Stimulated activated CD4-positive, alpha-beta T cell treated with anti-CD3 and anti-CD28 coated beads, Interleukin-1b, Interleukin-23, amount 100 ng/mL, for 4 hours (primary cell): ENCODE results near the gene ZBTB18.

ENCODE experiments used
- DNase-seq, 2 donors: peaks; one replicate each; pipeline ENCODE4 v3.0.0-alpha.2; 2020; ENCODE audit warnings: low read depth in 2 of 2

Gene ZBTB18

DNA sequence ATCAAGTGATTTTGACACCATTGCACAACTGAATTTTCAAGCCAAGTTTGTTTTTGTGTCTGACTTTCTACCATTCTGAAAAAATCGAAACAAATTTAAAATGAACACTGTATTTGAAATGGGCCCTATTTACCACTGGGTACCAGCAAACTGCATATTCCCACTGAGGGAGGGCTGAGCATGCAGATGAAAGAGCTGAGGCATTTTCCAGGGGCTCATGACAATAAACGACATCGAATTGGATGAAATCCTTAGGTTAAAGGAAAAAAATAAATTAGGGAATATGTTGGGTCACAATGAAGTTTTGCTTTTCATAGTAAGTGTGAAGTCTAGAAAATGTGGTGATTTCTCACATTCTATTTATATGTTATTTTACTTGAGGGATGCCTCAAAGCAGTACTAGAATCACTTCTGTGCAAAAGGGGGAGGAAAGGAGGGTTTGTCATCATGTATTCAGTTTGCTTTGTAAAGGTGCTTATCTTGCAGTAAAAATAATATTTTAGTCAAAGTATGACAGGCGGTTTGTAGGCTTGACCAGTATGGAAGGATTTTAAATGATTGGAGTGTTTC is 11.2 kb downstream of the ZBTB18 start:
- DNase-seq = no peak

GRCh38 chr1:244063498-244063897 is 12.4 kb downstream of the ZBTB18 start:
- DNase-seq = no peak

GRCh38 chr1:244064621-244065020 is 13.5 kb downstream of the ZBTB18 start:
- DNase-seq = no peak

DNA sequence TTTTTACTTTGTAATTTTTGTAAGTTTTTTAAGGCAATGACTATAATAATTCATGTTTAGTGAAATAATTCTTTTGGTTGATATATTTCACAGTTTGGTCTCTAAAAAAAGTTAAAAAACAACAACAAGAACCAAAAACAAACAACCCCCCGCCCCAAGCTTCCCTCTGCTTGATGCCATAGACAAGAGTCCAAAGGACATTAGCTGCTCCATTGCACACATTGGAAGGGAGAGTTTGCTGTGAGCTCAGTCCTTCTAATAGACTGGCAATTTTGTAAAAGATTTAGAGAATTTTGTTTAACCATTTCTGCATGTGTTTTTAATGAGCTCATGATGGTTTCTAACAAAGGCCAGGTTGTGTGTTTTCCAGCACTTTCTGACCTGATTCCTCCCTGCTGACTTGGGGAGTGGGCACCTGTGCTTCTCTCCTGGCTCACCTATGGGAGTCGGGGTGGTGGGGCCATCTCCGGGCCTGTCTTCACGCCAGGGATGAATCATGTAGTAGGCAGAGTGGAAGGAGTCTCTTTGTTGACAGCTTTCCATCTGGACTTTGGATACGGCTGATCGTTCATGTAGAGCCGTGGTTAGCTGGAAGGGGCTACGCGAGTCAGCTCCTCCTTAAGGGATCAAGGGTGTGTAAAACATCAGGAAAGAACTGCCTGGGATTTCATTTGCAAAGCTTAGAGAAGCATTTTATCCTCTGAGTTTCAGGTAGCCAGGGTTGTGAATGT is 14.1 kb downstream of the ZBTB18 start:
- no peak for DNase-seq

GRCh38 chr1:244065960-244066388 is 14.9 kb downstream of the ZBTB18 start:
- no peak for DNase-seq

GRCh38 chr1:244066954-244067716 is 16.1 kb downstream of the ZBTB18 start:
- no peak for DNase-seq

DNA sequence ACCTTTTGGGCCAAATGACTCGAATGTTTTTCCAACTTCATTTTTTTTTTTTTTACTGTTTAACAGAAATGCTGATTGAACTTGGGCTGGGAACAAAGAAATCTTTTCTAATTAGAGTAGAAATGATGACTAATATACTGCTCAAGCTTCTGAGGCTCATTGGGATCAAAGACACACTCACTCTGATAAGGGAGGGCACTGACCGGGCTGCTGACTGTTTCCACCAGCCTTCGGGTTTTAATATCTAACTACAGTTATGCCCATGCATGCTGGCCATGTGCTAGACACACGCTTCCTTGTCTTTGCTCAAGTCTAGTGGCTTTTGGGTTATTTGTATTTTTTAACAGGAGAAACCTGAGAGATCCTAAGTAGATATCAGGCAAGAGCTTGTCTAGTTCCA is 16.8 kb downstream of the ZBTB18 start:
- no peak for DNase-seq

- DNase-seq = no peak
Measured at GRCh38 chr1:244068567-244068966, 17.5 kb downstream of the ZBTB18 start.

GRCh38 chr1:244069326-244069898 is 18.3 kb downstream of the ZBTB18 start:
- no peak for DNase-seq

DNA sequence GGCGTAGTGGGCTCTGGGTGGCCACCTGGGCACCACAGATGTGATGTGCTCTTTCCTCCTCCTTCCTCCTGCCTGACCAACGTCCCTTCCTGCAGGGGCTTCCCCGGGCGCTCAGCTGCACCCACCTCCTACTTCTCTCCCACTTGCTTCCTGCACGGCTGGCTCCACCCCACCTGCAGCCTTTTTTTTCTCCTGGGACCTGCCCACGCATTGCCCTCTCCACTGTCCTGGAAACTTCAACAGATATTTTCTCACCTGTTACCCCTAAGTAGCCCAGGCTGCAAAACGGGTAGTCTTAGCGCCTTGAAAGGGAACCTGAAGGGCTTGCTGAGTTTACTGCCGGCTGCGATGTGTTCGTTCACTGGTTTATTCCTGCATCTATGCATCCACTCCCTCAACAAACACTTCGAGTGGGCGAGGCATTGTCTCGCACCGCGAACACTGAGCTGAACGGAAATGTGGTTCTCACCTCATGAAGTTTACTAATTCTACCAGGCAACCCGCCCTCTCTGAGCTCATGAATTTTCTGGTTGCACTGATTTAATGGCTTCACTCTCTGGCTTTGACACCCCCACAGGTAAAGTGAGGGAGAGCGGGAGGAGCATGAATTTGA is 23.6 kb downstream of the ZBTB18 start:
- peak in 1 of 2 donors; percentile 56 for DNase-seq

GRCh38 chr1:244075247-244075722 is 24.2 kb downstream of the ZBTB18 start:
- DNase-seq = no peak

- no peak for DNase-seq
Measured at GRCh38 chr1:244076740-244077139, 25.7 kb downstream of the ZBTB18 start.

- no peak for DNase-seq
Measured at GRCh38 chr1:244077473-244078220, 26.6 kb downstream of the ZBTB18 start.

DNA sequence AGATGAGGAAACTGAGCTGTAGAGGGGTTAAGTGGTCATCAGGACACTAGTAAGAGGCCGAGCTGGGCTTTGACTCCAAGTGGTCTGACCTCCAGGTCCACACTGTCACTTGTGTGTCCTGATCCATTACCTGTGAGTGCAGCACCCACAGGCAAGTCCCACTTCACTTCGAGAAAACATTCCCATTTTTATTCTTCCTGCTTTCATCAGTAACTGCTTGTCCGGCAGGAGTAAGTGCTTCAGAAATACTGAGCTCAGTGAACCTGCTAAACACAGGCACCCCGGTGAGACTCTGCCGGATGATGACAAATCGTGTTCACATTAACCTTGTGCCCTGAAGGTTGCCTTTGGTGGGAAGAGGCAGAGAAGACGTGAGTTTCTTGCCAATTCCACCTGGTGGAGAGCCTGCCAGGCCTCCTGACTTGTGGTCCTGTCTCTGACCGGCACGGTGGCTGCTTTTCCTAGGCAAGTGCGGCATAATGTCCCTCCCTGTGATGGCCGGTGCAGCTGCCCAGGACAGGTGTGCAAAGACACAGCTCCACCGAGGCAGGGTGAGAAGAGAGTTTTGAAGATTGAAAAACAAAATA is 29.4 kb downstream of the ZBTB18 start:
- DNase-seq = no peak

DNA sequence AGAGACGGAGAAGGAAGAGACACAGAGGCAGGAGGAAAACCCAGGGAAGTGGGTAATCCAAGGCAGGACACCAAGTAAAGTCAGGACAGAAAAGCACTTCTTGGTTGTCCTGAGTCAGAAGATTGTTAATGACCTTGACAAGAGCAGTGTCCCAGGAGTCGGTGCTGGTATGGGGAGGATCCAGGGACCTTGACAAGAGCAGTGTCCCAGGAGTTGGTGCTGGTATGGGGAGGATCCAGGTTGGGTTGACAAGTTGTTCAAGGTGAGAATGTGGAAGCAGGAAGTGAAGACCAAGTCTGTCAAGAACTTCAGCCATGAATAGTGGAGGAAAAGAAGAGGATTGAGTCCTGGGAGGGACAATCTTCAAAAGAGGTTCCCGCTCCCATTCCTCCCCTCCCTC is 31.9 kb downstream of the ZBTB18 start:
- no peak for DNase-seq

- no peak for DNase-seq
Measured at GRCh38 chr1:244083383-244083943, 32.4 kb downstream of the ZBTB18 start.

DNA sequence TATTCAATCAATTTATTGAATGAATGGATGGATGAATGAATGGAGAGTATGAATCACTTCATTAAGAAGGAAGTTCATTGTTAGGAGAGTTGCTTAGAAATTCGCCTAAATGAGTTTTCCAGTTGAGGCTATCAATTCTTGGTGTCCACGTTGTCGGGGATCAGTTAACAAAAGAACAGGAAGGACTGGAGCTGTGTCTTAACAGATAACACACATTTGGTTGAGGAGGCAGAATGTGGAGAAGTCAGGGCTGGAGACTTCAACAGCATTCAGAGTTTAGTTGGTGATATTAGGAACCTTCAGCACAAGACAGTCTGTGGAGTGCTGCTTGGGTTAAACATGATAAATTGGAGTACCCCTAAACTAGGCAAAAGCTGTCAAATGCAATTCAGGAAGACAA is 33.7 kb downstream of the ZBTB18 start:
- DNase-seq = no peak

- DNase-seq = no peak
Measured at GRCh38 chr1:244085891-244086290, 34.8 kb downstream of the ZBTB18 start.

GRCh38 chr1:244087021-244087560 is 36.0 kb downstream of the ZBTB18 start:
- no peak for DNase-seq

- DNase-seq = no peak
Measured at GRCh38 chr1:244087611-244088010, 36.5 kb downstream of the ZBTB18 start.
